ENCODE measurements around the gene NEDD8. TPM values are rescaled to one million over a fixed set of nuclear protein-coding genes. Genes with fewer than 3 reads are reported as not detected.

The NEDD8 gene
- total RNA-seq, 1 donor from 2014 or later, result 132 TPM

GRCh38 chr14:24182110-24182882 is 49.9 kb downstream of the NEDD8 start:
- Histone ChIP-seq H3K27me3 (ENCODE audit: low read depth) (no peaks in the 10 kb centered on the region), H3K4me1 (peaks cover 2% of the 10 kb centered on the region), H3K9me3 (no peaks in the 10 kb centered on the region), H3K4me3 (no peak overlapping the region), H3K36me3 (peaks cover 96% of the 10 kb centered on the region), H3K27ac (no peak overlapping the region)
- intact Hi-C loops (cut with DNase I), result no loop called here
- no peak for TF ChIP-seq CTCF (IDR thresholded peaks at IDR 0.05)
- no peak for DNase-seq
- ATAC-seq, result no peak

- no peak overlapping the region for H3K27ac ChIP-seq
- no peaks in the 10 kb centered on the region for H3K27me3 ChIP-seq (ENCODE audit: low read depth)
- TF ChIP-seq CTCF (IDR thresholded peaks at IDR 0.05), result no peak
- no peaks in the 10 kb centered on the region for H3K4me1 ChIP-seq
- intact Hi-C loops (cut with DNase I), result no loop called here
- peaks cover 97% of the 10 kb centered on the region for H3K36me3 ChIP-seq
- DNase-seq (no peak), ATAC-seq (no peak)
- H3K4me3 ChIP-seq, result no peak overlapping the region
- no peaks in the 10 kb centered on the region for H3K9me3 ChIP-seq
These were observed 50.6 kb downstream of the NEDD8 start for GRCh38 chr14:24181371-24182077.

GRCh38 chr14:24179961-24180796 is 52.0 kb downstream of the NEDD8 start:
- TF ChIP-seq CTCF (IDR thresholded peaks at IDR 0.05), result no peak
- ATAC-seq (no peak), DNase-seq (no peak)
- Histone ChIP-seq H3K36me3 (peaks cover 99% of the 10 kb centered on the region), H3K27ac (no peak overlapping the region), H3K4me1 (no peaks in the 10 kb centered on the region), H3K9me3 (no peaks in the 10 kb centered on the region), H3K27me3 (ENCODE audit: low read depth) (no peaks in the 10 kb centered on the region), H3K4me3 (no peak overlapping the region)
- intact Hi-C loops (cut with DNase I), result no loop called here

- H3K27me3 ChIP-seq (ENCODE audit: low read depth), result no peaks in the 10 kb centered on the region
- H3K4me3 ChIP-seq, result no peak overlapping the region
- ATAC-seq, result no peak
- no peak for DNase-seq
- TF ChIP-seq CTCF (IDR thresholded peaks at IDR 0.05), result no peak
- intact Hi-C loops (cut with DNase I), result no loop called here
- H3K36me3 ChIP-seq, result peaks cover 99% of the 10 kb centered on the region
- H3K27ac ChIP-seq, result no peak overlapping the region
- H3K9me3 ChIP-seq, result no peaks in the 10 kb centered on the region
- H3K4me1 ChIP-seq, result no peaks in the 10 kb centered on the region
These were observed 52.7 kb downstream of the NEDD8 start for GRCh38 chr14:24179294-24179960.
